CD4-positive, alpha-beta T cell (primary cell): ENCODE measurements around the gene BANF1. TPM values are rescaled to one million over a fixed set of nuclear protein-coding genes. Genes with fewer than 3 reads are reported as not detected.
A peak's percentile ranks its signal among the peaks of the same experiment; 100 is the strongest.

Experiments used
- ATAC-seq: fragments of 200-7000 bp; cut with Tn5 transposase; one replicate; pipeline ENCODE4 v1.10.0; 2022; ENCODE audit warnings: mild to moderate bottlenecking; ENCODE audit not compliant: poor library complexity
- CTCF ChIA-PET: fragments of 350-600 bp; sonication (Branson Sonifier 250); formaldehyde crosslinking; loops from one replicate; lab custom pipeline; 2021; ENCODE audit warnings: antibody characterized with exemption, inconsistent platforms; lab: Charles Lee
- POLR2A ChIA-PET: fragments of 350-600 bp; sonication (Branson Sonifier 250); formaldehyde crosslinking; loops from one replicate; lab custom pipeline; 2021; ENCODE audit warnings: antibody characterized with exemption, inconsistent platforms; lab: Charles Lee
- DNase-seq, 14 experiments: peaks; one replicate each; pipeline ENCODE4 v3.0.0-alpha.2; 2013 to 2020; ENCODE audit warnings: mixed read lengths in 2 of 14
- H3K27ac ChIP-seq, 2 donors: one replicate each; pipeline versions ENCODE4 v1.5.1 to v1.7.0; 2013; ENCODE audit warnings: low read length in 2 of 2, low read depth in 1 of 2, mild to moderate bottlenecking in 1 of 2
- H3K27me3 ChIP-seq, 2 experiments: 1 replicate in 1 of 2; 2 replicates in 1 of 2; pipeline versions ENCODE4 v1.6.1 to v1.7.0; 2013; ENCODE audit warnings: low read length in 2 of 2, control low read depth in 1 of 2, mild to moderate bottlenecking in 1 of 2, moderate library complexity in 1 of 2; ENCODE audit not compliant: insufficient read depth in 2 of 2, control insufficient read depth in 1 of 2
- H3K36me3 ChIP-seq: one replicate; pipeline ENCODE4 v1.6.1; 2013; ENCODE audit warnings: low read length, control low read depth; ENCODE audit not compliant: insufficient read depth
- H3K4me1 ChIP-seq: one replicate; pipeline ENCODE4 v1.6.1; 2013; ENCODE audit warnings: low read length, control low read depth; ENCODE audit not compliant: insufficient read depth
- H3K4me3 ChIP-seq: one replicate; pipeline ENCODE4 v1.5.1; 2013; ENCODE audit warnings: mild to moderate bottlenecking, low read length, moderate library complexity
- H3K9me3 ChIP-seq, 2 experiments: 1 replicate in 1 of 2; 2 replicates in 1 of 2; pipeline versions ENCODE4 v1.6.1 to v1.7.0; 2013; ENCODE audit warnings: low read length in 2 of 2, mild to moderate bottlenecking in 2 of 2, control low read depth in 1 of 2, moderate library complexity in 1 of 2; ENCODE audit not compliant: control insufficient read depth in 1 of 2, insufficient read depth in 1 of 2
- H3K27ac Mint-ChIP-seq: one replicate; pipeline ENCODE4 v1.8.0; 2020; ENCODE audit warnings: mixed read lengths
- H3K27me3 Mint-ChIP-seq: one replicate; pipeline ENCODE4 v1.8.0; 2021; ENCODE audit warnings: mixed read lengths
- H3K36me3 Mint-ChIP-seq: one replicate; pipeline ENCODE4 v1.8.0; 2021; ENCODE audit warnings: low read depth, mixed read lengths
- H3K4me1 Mint-ChIP-seq: one replicate; pipeline ENCODE4 v1.8.0; 2021; ENCODE audit warnings: low read depth, mixed read lengths
- H3K4me3 Mint-ChIP-seq: one replicate; pipeline ENCODE4 v1.8.0; 2020; ENCODE audit warnings: mild to moderate bottlenecking, mixed read lengths
- H3K9me3 Mint-ChIP-seq: one replicate; pipeline ENCODE4 v1.8.0; 2020; ENCODE audit warnings: mixed read lengths
- intact Hi-C, 2 experiments: fragments of 100-400 bp; cut with DNase I in 1 of 2; cut with micrococcal nuclease in 1 of 2; formaldehyde crosslinking; loops; one replicate each; pipeline versions ENCODE4 v1.15.1 to v1.9.0; 2023 to 2025; cut with DNase I, micrococcal nuclease
- total RNA-seq, 174 experiments: library from RNA in 2 of 174; stranded (reverse) in 2 of 174; gene quantifications; one replicate each; pipeline ENCODE4 v1.2.3 and lab custom pipeline; 2021 to 2026
- TF ChIP-seq, protein P1 (sequence below): fragments of 200-600 bp; IDR thresholded peaks from one replicate; pipeline ENCODE4 v1.8.0; 2022; ENCODE audit warnings: antibody characterized with exemption, mild to moderate bottlenecking

Gene BANF1
- total RNA-seq, 2 experiments from 2014 or later = 21.3 to 22.3 TPM

DNA sequence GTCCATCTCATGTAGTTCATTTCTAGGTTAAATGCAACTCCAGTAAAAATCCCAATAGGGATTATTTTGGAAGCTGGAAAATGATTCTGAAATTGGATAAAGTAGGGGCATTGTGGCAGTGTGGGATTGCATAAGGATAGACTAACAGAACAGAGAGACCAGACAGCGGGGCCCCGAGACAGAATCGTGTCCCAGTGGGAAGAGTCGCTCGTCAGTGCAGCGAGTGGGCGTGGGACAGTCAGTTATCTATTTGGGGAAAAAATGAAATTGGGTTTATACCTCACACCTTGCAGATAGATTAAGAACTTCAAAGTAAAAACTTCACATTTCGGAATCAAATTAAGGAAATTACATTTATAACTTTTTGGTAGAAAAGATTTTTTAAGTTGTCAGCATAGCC, 30.2 kb upstream of the BANF1 start:
- intact Hi-C loops = no loop called here
- TF ChIP-seq, protein P1, sequence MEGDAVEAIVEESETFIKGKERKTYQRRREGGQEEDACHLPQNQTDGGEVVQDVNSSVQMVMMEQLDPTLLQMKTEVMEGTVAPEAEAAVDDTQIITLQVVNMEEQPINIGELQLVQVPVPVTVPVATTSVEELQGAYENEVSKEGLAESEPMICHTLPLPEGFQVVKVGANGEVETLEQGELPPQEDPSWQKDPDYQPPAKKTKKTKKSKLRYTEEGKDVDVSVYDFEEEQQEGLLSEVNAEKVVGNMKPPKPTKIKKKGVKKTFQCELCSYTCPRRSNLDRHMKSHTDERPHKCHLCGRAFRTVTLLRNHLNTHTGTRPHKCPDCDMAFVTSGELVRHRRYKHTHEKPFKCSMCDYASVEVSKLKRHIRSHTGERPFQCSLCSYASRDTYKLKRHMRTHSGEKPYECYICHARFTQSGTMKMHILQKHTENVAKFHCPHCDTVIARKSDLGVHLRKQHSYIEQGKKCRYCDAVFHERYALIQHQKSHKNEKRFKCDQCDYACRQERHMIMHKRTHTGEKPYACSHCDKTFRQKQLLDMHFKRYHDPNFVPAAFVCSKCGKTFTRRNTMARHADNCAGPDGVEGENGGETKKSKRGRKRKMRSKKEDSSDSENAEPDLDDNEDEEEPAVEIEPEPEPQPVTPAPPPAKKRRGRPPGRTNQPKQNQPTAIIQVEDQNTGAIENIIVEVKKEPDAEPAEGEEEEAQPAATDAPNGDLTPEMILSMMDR = no peak
- Histone ChIP-seq H3K4me3 (no peak overlapping the region), H3K4me1 (no peaks in the 10 kb centered on the region), H3K27ac (no peak overlapping the region), H3K27me3 (no peaks in the 10 kb centered on the region), H3K36me3 (peaks cover 73% of the 10 kb centered on the region), H3K9me3 (no peaks in the 10 kb centered on the region)
- POLR2A ChIA-PET = interaction anchor here (0.6 to 1.3 kb wide), 2 partner anchors 82 to 110 kb away, joined by 3 to 5 read pairs; partner anchors contain the start of gene CCDC85B
- CTCF ChIA-PET = interaction anchor here (1.4 kb wide), 1 partner anchor 88 kb away, joined by 3 read pairs; no protein-coding TSS in a partner anchor
- H3K4me3 Mint-ChIP-seq = no peak overlapping the region
- H3K36me3 Mint-ChIP-seq = peaks cover 77% of the 10 kb centered on the region
- DNase-seq (no peak), ATAC-seq (no peak)
- H3K27me3 Mint-ChIP-seq = no peaks in the 10 kb centered on the region
- H3K27ac Mint-ChIP-seq = peak overlapping the region; percentile 1
- no peaks in the 10 kb centered on the region for H3K9me3 Mint-ChIP-seq
- no peaks in the 10 kb centered on the region for H3K4me1 Mint-ChIP-seq

DNA sequence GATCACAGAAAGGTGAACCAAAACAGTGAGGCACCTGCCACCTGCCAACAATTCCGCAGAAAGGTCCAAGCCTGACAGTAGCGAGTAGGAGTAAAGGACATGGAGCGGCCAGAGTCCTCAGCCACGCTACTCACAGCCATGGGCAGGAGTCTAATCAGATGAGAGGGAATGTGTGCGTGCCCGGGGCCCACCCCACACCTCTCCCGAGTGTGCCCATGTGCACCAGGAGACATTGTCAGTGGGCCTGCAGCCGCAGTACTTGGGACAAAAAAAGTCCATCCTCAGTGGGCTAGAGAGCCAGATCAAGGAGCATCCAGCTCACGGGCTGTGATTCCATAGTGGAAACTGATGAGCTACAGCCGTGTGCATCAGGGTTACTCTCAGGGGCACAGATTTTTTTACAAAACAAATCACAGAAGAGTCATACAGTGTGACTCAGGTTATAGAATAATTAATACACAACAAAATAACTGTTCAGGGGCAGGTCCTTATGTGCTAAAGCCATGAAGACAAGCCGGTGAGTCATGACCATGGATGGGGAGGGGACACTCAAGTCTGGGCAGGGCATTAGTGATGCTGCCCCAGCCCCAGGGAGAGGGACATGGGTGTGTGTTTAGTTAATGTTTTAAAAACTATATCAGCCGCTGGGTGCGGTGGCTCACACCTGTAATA, 28.7 kb upstream of the BANF1 start:
- H3K36me3 ChIP-seq = peaks cover 72% of the 10 kb centered on the region
- CTCF ChIA-PET = interaction anchor here (1.1 to 1.4 kb wide), 2 partner anchors 89 kb away, joined by 3 read pairs; no protein-coding TSS in a partner anchor

DNA sequence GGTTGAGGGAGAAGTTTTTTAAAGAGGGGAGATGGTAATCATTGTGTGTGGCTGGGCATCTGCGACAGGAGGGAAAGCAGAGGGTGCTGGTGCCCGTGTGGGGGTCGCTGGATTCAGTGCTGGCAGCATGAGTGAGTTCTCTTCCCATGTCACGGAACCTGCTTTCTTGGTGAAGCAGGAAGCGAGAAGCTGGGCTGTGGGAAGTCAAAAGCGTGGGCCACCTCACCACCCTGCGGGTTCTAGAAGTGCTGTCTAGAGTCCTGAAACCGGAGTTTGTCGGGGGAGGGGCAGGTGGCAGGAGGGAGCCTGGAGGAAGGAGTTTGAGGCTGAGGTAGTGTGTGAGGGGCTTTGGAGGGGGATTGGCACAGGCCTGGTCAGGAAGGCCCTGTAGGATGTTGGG, 26.5 kb upstream of the BANF1 start:
- Mint-ChIP-seq H3K4me1 (no peaks in the 10 kb centered on the region), H3K27ac (peak overlapping the region; percentile 49), H3K4me3 (peak overlapping the region; percentile 3), H3K27me3 (no peaks in the 10 kb centered on the region), H3K9me3 (no peaks in the 10 kb centered on the region), H3K36me3 (peaks cover 69% of the 10 kb centered on the region)
- H3K36me3 ChIP-seq = peaks cover 62% of the 10 kb centered on the region
- DNase-seq = no peak
- H3K27ac ChIP-seq = no peak overlapping the region
- H3K4me3 ChIP-seq = no peak overlapping the region
- intact Hi-C loops = no loop called here
- TF ChIP-seq, protein P1 = no peak
- ATAC-seq = no peak
- H3K9me3 ChIP-seq = no peaks in the 10 kb centered on the region
- ChIA-PET CTCF (no interaction called here), POLR2A (no interaction called here)
- no peaks in the 10 kb centered on the region for H3K27me3 ChIP-seq
- H3K4me1 ChIP-seq = no peaks in the 10 kb centered on the region

More for the DNA sequence above, 28.7 kb upstream of the BANF1 start:
- POLR2A ChIA-PET = interaction anchor here (0.7 to 1.1 kb wide), 2 partner anchors 13 to 193 kb away, joined by 3 to 4 read pairs; partner anchors contain the start of gene SART1
- Histone ChIP-seq H3K27me3 (no peaks in the 10 kb centered on the region), H3K4me3 (no peak overlapping the region), H3K9me3 (no peaks in the 10 kb centered on the region), H3K4me1 (no peaks in the 10 kb centered on the region), H3K27ac (no peak overlapping the region)
- H3K27ac Mint-ChIP-seq = no peak overlapping the region
- H3K4me1 Mint-ChIP-seq = no peaks in the 10 kb centered on the region
- TF ChIP-seq, protein P1 = no peak
- intact Hi-C loops = no loop called here
- H3K27me3 Mint-ChIP-seq = no peaks in the 10 kb centered on the region
- DNase-seq (no peak), ATAC-seq (no peak)
- no peak overlapping the region for H3K4me3 Mint-ChIP-seq
- H3K36me3 Mint-ChIP-seq = peaks cover 76% of the 10 kb centered on the region
- no peaks in the 10 kb centered on the region for H3K9me3 Mint-ChIP-seq
